Mesendoderm (in vitro differentiated cells): ENCODE results near the gene TNFSF12.
A peak's percentile ranks its signal among the peaks of the same experiment; 100 is the strongest.

ENCODE experiments used
- DNase-seq: peaks from one replicate; pipeline ENCODE4 v3.0.0; 2013
- H2AK5ac ChIP-seq: 2 replicates; pipeline ENCODE4 v1.6.1; 2013; ENCODE audit warnings: low read length, inconsistent platforms
- H2BK120ac ChIP-seq: 2 replicates; pipeline ENCODE4 v1.6.1; 2013; ENCODE audit warnings: low read depth, mild to moderate bottlenecking, low read length, moderate library complexity, mixed read lengths
- H2BK15ac ChIP-seq: replicated peaks from 2 replicates; pipeline ENCODE4 v1.6.1; 2013; ENCODE audit warnings: low read depth, mild to moderate bottlenecking, moderate library complexity
- H2BK5ac ChIP-seq: 2 replicates; pipeline ENCODE4 v1.6.1; 2013; ENCODE audit warnings: low read length, inconsistent platforms
- H3K18ac ChIP-seq: 2 replicates; pipeline ENCODE4 v1.6.1; 2013; ENCODE audit warnings: mild to moderate bottlenecking, low read length, mixed read lengths
- H3K23ac ChIP-seq: one replicate; pipeline ENCODE4 v1.6.1; 2013; ENCODE audit warnings: low read length
- H3K27ac ChIP-seq: 2 replicates; pipeline ENCODE4 v1.5.1; 2013; ENCODE audit warnings: low read depth, mild to moderate bottlenecking, inconsistent platforms, low read length, moderate library complexity
- H3K27me3 ChIP-seq: 2 replicates; pipeline ENCODE4 v1.6.1; 2013; ENCODE audit warnings: low read length, control low read depth, mild to moderate bottlenecking, inconsistent platforms; ENCODE audit not compliant: insufficient read depth, poor library complexity
- H3K36me3 ChIP-seq: 2 replicates; pipeline ENCODE4 v1.6.1; 2013; ENCODE audit warnings: low read length, inconsistent platforms; ENCODE audit not compliant: control insufficient read depth, insufficient read depth
- H3K4ac ChIP-seq: one replicate; pipeline ENCODE4 v1.6.1; 2013; ENCODE audit warnings: low read depth, mild to moderate bottlenecking, low read length, moderate library complexity
- H3K4me1 ChIP-seq: 2 replicates; pipeline ENCODE4 v1.6.1; 2013; ENCODE audit warnings: low read depth, low read length, inconsistent platforms; ENCODE audit not compliant: control insufficient read depth
- H3K4me2 ChIP-seq: 2 replicates; pipeline ENCODE4 v1.6.1; 2013; ENCODE audit warnings: low read length
- H3K4me3 ChIP-seq: 2 replicates; pipeline ENCODE4 v1.5.1; 2013; ENCODE audit warnings: mild to moderate bottlenecking, low read length
- H3K56ac ChIP-seq: one replicate; pipeline ENCODE4 v1.6.1; 2013; ENCODE audit warnings: low read length
- H3K79me1 ChIP-seq: 2 replicates; pipeline ENCODE4 v1.6.1; 2013; ENCODE audit warnings: low read length, inconsistent platforms
- H3K79me2 ChIP-seq: 2 replicates; pipeline ENCODE4 v1.6.1; 2013; ENCODE audit warnings: mild to moderate bottlenecking, low read length; ENCODE audit not compliant: control insufficient read depth, insufficient read depth
- H3K9ac ChIP-seq: 2 replicates; pipeline ENCODE4 v1.6.1; 2013; ENCODE audit warnings: low read length, inconsistent platforms
- H4K5ac ChIP-seq: one replicate; pipeline ENCODE4 v1.6.1; 2013; ENCODE audit warnings: low read length
- H4K8ac ChIP-seq: one replicate; pipeline ENCODE4 v1.6.1; 2013; ENCODE audit warnings: low read depth, mild to moderate bottlenecking, control low read depth, low read length, moderate library complexity
- WGBS: extraction: QIAGEN DNeasy Blood & Tissue Kit; methylation state at CpG from one replicate; pipeline ENCODE4 v1.1.7; 2013; ENCODE audit warnings: low lambda C conversion rate, missing lambda C conversion rate; ENCODE audit not compliant: insufficient coverage; ENCODE audit errors: extremely low coverage; 5-methylcytosine and 5-hydroxymethylcytosine counted together

TNFSF12 gene

GRCh38 chr17:7559320-7560171 lies 10.7 kb downstream of the TNFSF12 start:
- Histone ChIP-seq H3K9ac (peak overlapping the region; percentile 20), H3K79me2 (peaks cover 20% of the 10 kb centered on the region), H3K27me3 (no peaks in the 10 kb centered on the region), H2BK15ac (no peak overlapping the region), H3K4me1 (peaks cover 7% of the 10 kb centered on the region), H3K56ac (peak overlapping the region; percentile 19), H4K5ac (no peak overlapping the region), H3K27ac (no peak overlapping the region), H3K4ac (no peak overlapping the region), H2AK5ac (no peak overlapping the region), H3K36me3 (peaks cover 3% of the 10 kb centered on the region), H3K23ac (no peak overlapping the region), H2BK5ac (no peak overlapping the region), H3K4me2 (no peak overlapping the region), H3K4me3 (no peak overlapping the region), H3K79me1 (peaks cover 14% of the 10 kb centered on the region), H4K8ac (no peak overlapping the region), H2BK120ac (no peak overlapping the region), H3K18ac (no peak overlapping the region)
- DNase-seq = no peak
- no CpG with 5 or more reads among the region's 18 CpGs for whole genome bisulfite sequencing

DNA sequence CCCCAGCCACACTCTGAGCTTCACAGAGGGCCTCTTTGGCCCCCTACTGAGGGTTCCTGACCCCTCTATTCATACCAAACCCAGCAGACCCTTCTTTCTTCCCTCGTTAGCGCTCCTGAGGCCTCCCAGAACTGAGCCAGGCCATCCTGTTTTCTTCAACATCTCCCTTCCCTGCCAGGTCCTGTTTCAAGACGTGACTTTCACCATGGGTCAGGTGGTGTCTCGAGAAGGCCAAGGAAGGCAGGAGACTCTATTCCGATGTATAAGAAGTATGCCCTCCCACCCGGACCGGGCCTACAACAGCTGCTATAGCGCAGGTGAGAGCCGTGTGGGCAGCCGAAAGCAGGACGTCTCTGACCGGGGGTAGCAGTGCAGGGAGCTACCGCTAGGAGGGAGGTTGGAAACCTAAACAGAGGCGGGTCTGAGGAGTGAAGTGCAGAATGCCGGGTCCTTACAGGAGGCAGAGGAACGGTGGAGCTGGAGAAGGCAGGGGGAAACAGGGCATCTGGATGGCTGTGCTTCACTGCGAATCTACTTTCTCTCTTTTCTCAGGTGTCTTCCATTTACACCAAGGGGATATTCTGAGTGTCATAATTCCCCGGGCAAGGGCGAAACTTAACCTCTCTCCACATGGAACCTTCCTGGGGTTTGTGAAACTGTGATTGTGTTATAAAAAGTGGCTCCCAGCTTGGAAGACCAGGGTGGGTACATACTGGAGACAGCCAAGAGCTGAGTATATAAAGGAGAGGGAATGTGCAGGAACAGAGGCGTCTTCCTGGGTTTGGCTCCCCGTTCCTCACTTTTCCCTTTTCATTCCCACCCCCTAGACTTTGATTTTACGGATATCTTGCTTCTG lies 11.5 kb downstream of the TNFSF12 start:
- DNase-seq = peak; percentile 91
- peaks cover 27% of the 10 kb centered on the region for H3K79me2 ChIP-seq
- no peak overlapping the region for H3K23ac ChIP-seq
- H4K5ac ChIP-seq = no peak overlapping the region
- peak overlapping the region; percentile 29 for H3K27ac ChIP-seq
- H3K4ac ChIP-seq = no peak overlapping the region
- H3K4me1 ChIP-seq = peaks cover 7% of the 10 kb centered on the region
- no CpG with 5 or more reads among the region's 22 CpGs for WGBS
- no peak overlapping the region for H2AK5ac ChIP-seq
- no peak overlapping the region for H2BK120ac ChIP-seq
- H3K56ac ChIP-seq = peak overlapping the region; percentile 85
- H3K27me3 ChIP-seq = no peaks in the 10 kb centered on the region
- peak overlapping the region; percentile 27 for H2BK5ac ChIP-seq
- peaks cover 10% of the 10 kb centered on the region for H3K36me3 ChIP-seq
- no peak overlapping the region for H4K8ac ChIP-seq
- H3K18ac ChIP-seq = peak overlapping the region; percentile 62
- peaks cover 21% of the 10 kb centered on the region for H3K79me1 ChIP-seq
- no peak overlapping the region for H2BK15ac ChIP-seq
- H3K4me2 ChIP-seq = peak overlapping the region; percentile 81
- no peak overlapping the region for H3K4me3 ChIP-seq
- H3K9ac ChIP-seq = peak overlapping the region; percentile 75

- H3K27me3 ChIP-seq = no peaks in the 10 kb centered on the region
Observed at GRCh38 chr17:7561028-7561575, 12.2 kb downstream of the TNFSF12 start.

GRCh38 chr17:7561589-7562207 lies 12.8 kb downstream of the TNFSF12 start, which contains the start of gene SENP3:
TSS of gene SENP3 (plus strand) at chr17:7561919. CDS start at chr17:7563077, 1,158 bp downstream.
- peak within 1 kb of the TSS; percentile 16 for H4K8ac ChIP-seq
- peak within 1 kb of the TSS; percentile 89 for H3K18ac ChIP-seq
- peaks cover 23% of the 10 kb centered on the region for H3K79me1 ChIP-seq
- H3K27ac ChIP-seq = peak within 1 kb of the TSS; percentile 81
- H3K56ac ChIP-seq = peak within 1 kb of the TSS; percentile 96
- H3K79me2 ChIP-seq = peaks cover 30% of the 10 kb centered on the region
- peaks cover 7% of the 10 kb centered on the region for H3K4me1 ChIP-seq
- H2BK120ac ChIP-seq = no peak within 1 kb of the TSS
- H2BK5ac ChIP-seq = peak within 1 kb of the TSS; percentile 27
- peak within 1 kb of the TSS; percentile 80 for H3K23ac ChIP-seq
- no CpG with 5 or more reads among the region's 82 CpGs for WGBS
- H3K9ac ChIP-seq = peak within 1 kb of the TSS; percentile 94
- H3K4me3 ChIP-seq = peak within 1 kb of the TSS; percentile 87
- no peaks in the 10 kb centered on the region for H3K27me3 ChIP-seq
- DNase-seq = peak; percentile 91
- peak within 1 kb of the TSS; percentile 90 for H2AK5ac ChIP-seq
- H2BK15ac ChIP-seq = no peak within 1 kb of the TSS
- peaks cover 15% of the 10 kb centered on the region for H3K36me3 ChIP-seq
- H3K4me2 ChIP-seq = peak within 1 kb of the TSS; percentile 100
- peak within 1 kb of the TSS; percentile 99 for H3K4ac ChIP-seq
- H4K5ac ChIP-seq = no peak within 1 kb of the TSS

More at GRCh38 chr17:7561028-7561575, 12.2 kb downstream of the TNFSF12 start:
- Histone ChIP-seq H3K56ac (peak overlapping the region; percentile 96), H3K18ac (no peak overlapping the region), H3K23ac (no peak overlapping the region), H3K36me3 (peaks cover 15% of the 10 kb centered on the region), H3K9ac (peak overlapping the region; percentile 94), H4K8ac (no peak overlapping the region), H3K4me3 (peak overlapping the region; percentile 63), H2BK5ac (no peak overlapping the region), H3K79me2 (peaks cover 30% of the 10 kb centered on the region), H3K4me1 (peaks cover 7% of the 10 kb centered on the region), H3K27ac (peak overlapping the region; percentile 81), H3K79me1 (peaks cover 23% of the 10 kb centered on the region), H2BK15ac (no peak overlapping the region), H3K4me2 (peak overlapping the region; percentile 100), H3K4ac (peak overlapping the region; percentile 86), H2AK5ac (no peak overlapping the region), H4K5ac (no peak overlapping the region), H2BK120ac (no peak overlapping the region)
- no CpG with 5 or more reads among the region's 32 CpGs for WGBS
- DNase-seq = peak; percentile 91

DNA sequence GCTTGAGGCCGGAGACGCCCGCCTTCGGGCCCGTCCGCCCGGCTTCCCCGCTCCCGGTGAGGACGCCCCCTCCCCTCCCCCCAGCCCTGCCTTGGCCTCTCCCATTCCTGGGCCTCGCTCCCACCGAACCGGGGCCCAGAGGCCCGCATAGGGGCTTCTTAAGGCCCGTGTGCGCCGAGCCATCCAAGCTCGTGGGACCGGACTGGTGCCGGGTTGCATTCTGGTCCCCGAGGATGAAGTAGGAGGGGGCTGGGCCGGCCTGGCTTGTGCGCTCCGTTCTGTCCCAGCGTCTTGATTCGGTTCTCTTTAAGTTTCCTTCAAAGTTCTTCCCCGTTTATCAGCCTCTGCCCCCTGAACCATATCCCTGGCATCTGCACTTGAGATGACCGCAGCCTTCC lies 13.3 kb downstream of the TNFSF12 start:
- H3K4ac ChIP-seq = peak overlapping the region; percentile 99
- H2AK5ac ChIP-seq = peak overlapping the region; percentile 90
- H3K4me1 ChIP-seq = peaks cover 7% of the 10 kb centered on the region
- no peak overlapping the region for H2BK15ac ChIP-seq
- H3K36me3 ChIP-seq = peaks cover 16% of the 10 kb centered on the region
- H3K56ac ChIP-seq = peak overlapping the region; percentile 96
- peaks cover 30% of the 10 kb centered on the region for H3K79me2 ChIP-seq
- peak overlapping the region; percentile 16 for H4K8ac ChIP-seq
- WGBS = no CpG with 5 or more reads among the region's 28 CpGs
- no peak overlapping the region for H2BK120ac ChIP-seq
- peak overlapping the region; percentile 71 for H3K18ac ChIP-seq
- H3K79me1 ChIP-seq = peaks cover 24% of the 10 kb centered on the region
- peak overlapping the region; percentile 8 for H3K27ac ChIP-seq
- peak overlapping the region; percentile 91 for H3K9ac ChIP-seq
- H2BK5ac ChIP-seq = no peak overlapping the region
- H3K4me3 ChIP-seq = peak overlapping the region; percentile 87
- no peaks in the 10 kb centered on the region for H3K27me3 ChIP-seq
- peak overlapping the region; percentile 99 for H3K4me2 ChIP-seq
- no peak overlapping the region for H4K5ac ChIP-seq
- DNase-seq = no peak
- peak overlapping the region; percentile 80 for H3K23ac ChIP-seq
